Pancreas (tissue), 10 donors: ENCODE measurements around the gene BAHCC1. TPM values are rescaled to one million over a fixed set of nuclear protein-coding genes. Genes with fewer than 3 reads are reported as not detected.

ENCODE experiments used
- ATAC-seq, 4 donors: fragments of 200-7000 bp; cut with Tn5 transposase; one replicate each; pipeline versions ENCODE4 v1.8.0 to v1.9.1; 2020; ENCODE audit warnings: mild to moderate bottlenecking in 4 of 4, moderate library complexity in 4 of 4
- DNase-seq, 6 donors: peaks; one replicate each; pipeline ENCODE4 v3.0.0-alpha.2; 2020
- FAIRE-seq: peaks from 2 replicates; lab custom pipeline; 2012; peaks lifted over from hg19 to GRCh38; lab: Jason Lieb, UNC
- H3K27ac ChIP-seq, 4 donors: fragments of 200-600 bp; sonication (generic); 1 replicate in 3 of 4; 2 replicates in 1 of 4; pipeline versions ENCODE4 v1.5.0 to v1.8.0; 2020
- H3K27me3 ChIP-seq, 4 donors: fragments of 200-600 bp; one replicate each; pipeline ENCODE4 v1.8.0; 2021
- H3K36me3 ChIP-seq, 3 donors: fragments of 200-600 bp; sonication (generic) in 1 of 3; one replicate each; pipeline versions ENCODE4 v1.5.0 to v1.8.0; 2020 to 2021
- H3K4me1 ChIP-seq, 3 donors: fragments of 200-600 bp; one replicate each; pipeline ENCODE4 v1.8.0; 2021
- H3K4me3 ChIP-seq, 4 donors: fragments of 200-600 bp; sonication (generic) in 2 of 4; one replicate each; pipeline versions ENCODE4 v1.5.0 to v1.8.0; 2020 to 2021
- H3K9me3 ChIP-seq, 4 donors: fragments of 200-600 bp; one replicate each; pipeline ENCODE4 v1.8.0; 2021
- CTCF ChIP-seq, 4 donors: fragments of 200-600 bp; sonication (generic) in 3 of 4; IDR thresholded peaks; one replicate each; pipeline versions ENCODE4 v1.5.0 to v1.8.0; 2021; ENCODE audit warnings: antibody characterized with exemption in 4 of 4
- WGBS, 2 donors: extraction: QIAGEN DNeasy Blood & Tissue Kit; methylation state at CpG; one replicate each; pipeline ENCODE4 v1.1.7; 2013; 5-methylcytosine and 5-hydroxymethylcytosine counted together
- intact Hi-C, 3 donors: fragments of 100-400 bp; cut with DNase I; formaldehyde crosslinking; loops; one replicate each; pipeline versions ENCODE4 v1.11.1 to v1.14.2; 2022
- microRNA-seq, 2 donors: library from miRNA; unstranded; fragments of <30 nt; microRNA quantifications; one replicate each; pipeline versions ENCODE4 to v1.1.0, GENCODE V29; 2019 to 2020
- polyA plus RNA-seq, 2 donors: library from polyadenylated mRNA; stranded (reverse); fragments of 200-250 nt; gene quantifications; one replicate each; pipeline ENCODE4 v1.2.3, GENCODE V29; 2013
- total RNA-seq, 6 donors: library from RNA; stranded (reverse); fragmentation: NEBNext Ultra II Directional in 4 of 6; extraction: Animal tissue kit (Norgen Biotek cat#: 25700) in 4 of 6; gene quantifications; one replicate each; pipeline versions ENCODE4 v1.2.1 to v1.2.4, GENCODE V29; 2021 to 2023
- donor health status: healthy with polysubstance abuse.
- donor health status: DM: no; HTN: no; CAD: no; lungs with moderate emphysema.
- donor health status: DM: no; HTN: no; CAD: no.
- donor health status: control.
- donor health status: control.
- donor health status: Bipolar disorder and iron deficiency.
- donor health status: DM: yes; HTN: yes; CAD: no.
- donor health status: DM: no; HTN: no; CAD: no.
- donor health status: DM: no; HTN: no; CAD: no.
- donor health status: DM: yes; HTN: yes; CAD: no.

The BAHCC1 gene
- total and polyA plus RNA-seq, 8 donors = 8.0 to 24.1 (median 10.5) TPM

DNA sequence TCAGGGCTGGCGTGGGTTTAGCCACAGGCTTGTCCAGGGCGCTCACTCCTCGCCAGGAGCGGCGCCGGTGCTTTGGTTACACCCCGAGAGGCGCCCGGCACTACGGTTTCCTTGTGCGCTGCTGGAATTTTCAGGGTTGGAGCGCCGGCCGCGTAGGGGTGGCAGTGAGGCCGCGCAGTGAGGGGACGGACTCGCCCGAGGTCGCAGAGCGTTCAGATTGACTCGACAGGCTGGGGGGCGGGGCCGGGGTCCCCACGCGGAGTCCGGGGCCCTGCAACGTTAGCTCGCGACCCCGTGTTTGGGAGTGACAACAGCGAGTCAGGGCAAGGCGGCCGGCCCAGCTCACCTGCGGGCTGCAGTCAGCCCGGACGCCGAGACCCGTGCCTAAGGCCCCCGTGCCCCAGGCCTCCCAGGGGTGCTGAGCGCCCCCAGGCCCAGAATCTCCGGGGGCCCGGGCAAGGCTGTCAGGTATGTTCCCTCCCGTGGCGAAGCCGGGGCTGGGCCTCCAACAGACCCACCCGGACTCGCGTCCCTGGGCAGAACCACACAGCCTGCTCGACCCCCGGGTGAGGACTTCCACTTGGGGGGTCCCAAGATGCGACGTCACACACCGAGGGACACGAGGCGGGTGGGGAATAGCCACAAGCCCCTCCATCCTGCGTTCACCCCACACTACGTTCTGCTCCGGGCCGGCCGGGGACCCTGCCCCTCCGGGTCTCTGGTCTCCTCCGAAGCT is 118.7 kb downstream of the BAHCC1 start:
- Histone ChIP-seq H3K4me3 (peak overlapping the region; percentile 39 to 97 (median 76)), H3K9me3 (no peaks in the 10 kb centered on the region), H3K36me3 (peaks cover 9 to 21% (median 18%) of the 10 kb centered on the region in 3 donors), H3K27ac (peak overlapping the region; percentile 97 to 100 (median 100)), H3K4me1 (peaks cover 6 to 28% (median 9%) of the 10 kb centered on the region in 3 donors), H3K27me3 (no peaks in the 10 kb centered on the region)
- intact Hi-C loops = no loop called here
- ATAC-seq = peak; percentile 22 to 39 (median 38)
- no peak for TF ChIP-seq CTCF (IDR thresholded peaks at IDR 0.05)
- peak; percentile 59 to 90 (median 78) for DNase-seq
- 1 to 3% methylated on average over 47 to 64 of the region's 64 CpGs for WGBS, 2 donors
- FAIRE-seq = no peak

GRCh38 chr17:81514489-81514738 is 119.2 kb downstream of the BAHCC1 start:
- H3K4me1 ChIP-seq = peaks cover 6 to 24% (median 9%) of the 10 kb centered on the region in 3 donors
- H3K4me3 ChIP-seq = peak overlapping the region; percentile 39 to 97 (median 73)
- ATAC-seq (no peak), FAIRE-seq (no peak), DNase-seq (no peak)
- peaks cover 9 to 21% (median 18%) of the 10 kb centered on the region in 3 donors for H3K36me3 ChIP-seq
- TF ChIP-seq CTCF (IDR thresholded peaks at IDR 0.05) = no peak
- 0 to 1% methylated on average over 11 to 34 of the region's 34 CpGs for WGBS, 2 donors
- H3K27me3 ChIP-seq = no peaks in the 10 kb centered on the region
- H3K27ac ChIP-seq = peak overlapping the region; percentile 97 to 100 (median 100)
- H3K9me3 ChIP-seq = no peaks in the 10 kb centered on the region
- intact Hi-C loops = no loop called here

- 1% methylated on average over 69 to 82 of the region's 82 CpGs for WGBS, 2 donors
- peaks cover 6 to 27% (median 14%) of the 10 kb centered on the region in 3 donors for H3K4me1 ChIP-seq
- DNase-seq (peak; percentile 76 to 91 (median 83)), FAIRE-seq (no peak), ATAC-seq (peak; percentile 15 to 39 (median 28))
- TF ChIP-seq CTCF (IDR thresholded peaks at IDR 0.05) = no peak
- H3K9me3 ChIP-seq = no peaks in the 10 kb centered on the region
- H3K4me3 ChIP-seq = peak overlapping the region; percentile 39 to 97 (median 73)
- peaks cover 9 to 20% (median 18%) of the 10 kb centered on the region in 3 donors for H3K36me3 ChIP-seq
- peak overlapping the region; percentile 97 to 100 (median 100) for H3K27ac ChIP-seq
- intact Hi-C loops = no loop called here
- H3K27me3 ChIP-seq = no peaks in the 10 kb centered on the region
Observed at GRCh38 chr17:81514739-81515529, 119.7 kb downstream of the BAHCC1 start.

DNA sequence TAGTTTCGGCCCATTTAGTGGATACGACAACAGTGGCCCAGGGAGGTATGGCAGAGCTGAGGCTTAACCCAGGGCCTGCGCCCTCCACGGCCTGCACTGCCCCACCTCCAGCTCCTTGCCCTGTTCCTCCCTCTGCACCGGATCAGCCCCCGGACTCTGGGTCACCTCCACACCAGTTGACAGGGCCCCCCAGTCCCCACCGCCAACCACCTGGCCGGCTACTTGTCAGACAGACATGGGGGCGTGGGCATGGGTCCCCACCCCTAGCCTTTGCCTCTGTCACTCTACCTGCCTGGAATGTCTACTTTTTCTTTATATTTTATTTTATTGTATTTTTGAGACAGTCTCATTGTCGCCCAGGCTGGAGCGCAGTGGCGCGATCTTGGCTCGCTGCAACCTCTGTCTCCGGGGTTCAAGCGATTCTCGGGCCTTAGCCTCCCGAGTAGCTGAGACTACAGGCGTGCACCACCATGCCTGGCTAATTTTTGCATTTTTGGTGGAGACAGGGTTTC is 120.3 kb downstream of the BAHCC1 start:
- H3K4me3 ChIP-seq = peak overlapping the region; percentile 39 to 97 (median 73)
- 72 to 73% methylated on average over 19 of the region's 19 CpGs for WGBS, 2 donors
- DNase-seq = peak in 4 of 6 donors; percentile 47 to 85 (median 64)
- H3K27me3 ChIP-seq = no peaks in the 10 kb centered on the region
- H3K27ac ChIP-seq = peak overlapping the region; percentile 97 to 100 (median 100)
- H3K4me1 ChIP-seq = peaks cover 6 to 32% (median 15%) of the 10 kb centered on the region in 3 donors
- H3K9me3 ChIP-seq = no peaks in the 10 kb centered on the region
- no peak for ATAC-seq
- peaks cover 3 to 13% (median 11%) of the 10 kb centered on the region in 3 donors for H3K36me3 ChIP-seq
- no peak for TF ChIP-seq CTCF (IDR thresholded peaks at IDR 0.05)
- intact Hi-C loops = no loop called here
- no peak for FAIRE-seq

Small RNA genes within 50 kb of the gene (microRNA-seq; reads per million reads assigned to microRNA genes)
- gene MIR3186 = 0 to 0.29 reads per million in 2 donors
- 0 reads per million in 2 donors for gene MIR4740

Other genes starting within 250 kb of the BAHCC1 start
- under 1 TPM in 4 of 6 donors, not detected in 2; 0.12 to 0.51 (median 0.27) TPM for gene PVALEF, start 229.9 kb upstream of the BAHCC1 start, total RNA-seq
- gene PVALEF, start 229.9 kb upstream of the BAHCC1 start, polyA plus RNA-seq = under 1 TPM; 0.11 to 0.12 TPM
- 10 to 100 TPM; 24.9 to 49.6 (median 30.1) TPM for gene AATK, start 229.2 kb upstream of the BAHCC1 start, total RNA-seq
- 10 to 100 TPM; 24.3 to 40.1 TPM for gene AATK, start 229.2 kb upstream of the BAHCC1 start, polyA plus RNA-seq
- 1 to 10 TPM; 3.4 to 6.9 (median 4.1) TPM for gene CEP131, start 172.5 kb upstream of the BAHCC1 start, total RNA-seq
- 10 to 100 TPM; 22.5 to 22.8 TPM for gene CEP131, start 172.5 kb upstream of the BAHCC1 start, polyA plus RNA-seq
- 10 to 100 TPM; 13.8 to 30.7 (median 16.1) TPM for gene TEPSIN, start 156.4 kb upstream of the BAHCC1 start, total RNA-seq
- gene TEPSIN, start 156.4 kb upstream of the BAHCC1 start, polyA plus RNA-seq = 10 to 100 TPM; 54.4 to 98.5 TPM
- 10 to 100 TPM; 17.5 to 26.3 (median 20.0) TPM for gene NDUFAF8, start 156.1 kb upstream of the BAHCC1 start, total RNA-seq
- 10 to 100 TPM; 29.2 to 34.1 TPM for gene NDUFAF8, start 156.1 kb upstream of the BAHCC1 start, polyA plus RNA-seq
- 100 to 1,000 TPM in 1 of 6 donors, 10 to 100 TPM in 5; 72.8 to 119 (median 95.7) TPM for gene SLC38A10, start 100.2 kb upstream of the BAHCC1 start, total RNA-seq
- gene SLC38A10, start 100.2 kb upstream of the BAHCC1 start, polyA plus RNA-seq = 100 to 1,000 TPM; 138 to 190 TPM
- gene ACTG1, start 117.3 kb downstream of the BAHCC1 start, total RNA-seq = 1,000 to 10,000 TPM; 1,458 to 2,872 (median 2,024) TPM
- gene ACTG1, start 117.3 kb downstream of the BAHCC1 start, polyA plus RNA-seq = 1,000 to 10,000 TPM in 1 of 2 donors, 100 to 1,000 TPM in 1; 889 to 1,003 TPM
- gene FSCN2, start 132.9 kb downstream of the BAHCC1 start, total RNA-seq = 10 to 100 TPM in 4 of 6 donors, 1 to 10 TPM in 2; 7.9 to 11.9 (median 10.7) TPM
- gene FSCN2, start 132.9 kb downstream of the BAHCC1 start, polyA plus RNA-seq = 10 to 100 TPM in 1 of 2 donors, 1 to 10 TPM in 1; 2.5 to 15.3 TPM
- gene FAAP100, start 156.9 kb downstream of the BAHCC1 start, total RNA-seq = 10 to 100 TPM in 5 of 6 donors, 1 to 10 TPM in 1; 9.4 to 17.5 (median 12.2) TPM
- 10 to 100 TPM; 40.0 to 66.0 TPM for gene FAAP100, start 156.9 kb downstream of the BAHCC1 start, polyA plus RNA-seq
- gene NPLOC4, start 241.7 kb downstream of the BAHCC1 start, total RNA-seq = 10 to 100 TPM; 32.8 to 54.8 (median 36.4) TPM
- gene NPLOC4, start 241.7 kb downstream of the BAHCC1 start, polyA plus RNA-seq = 10 to 100 TPM; 32.5 to 34.8 TPM
- gene TSPAN10, start 241.7 kb downstream of the BAHCC1 start, total RNA-seq = 1 to 10 TPM in 2 of 6 donors, under 1 TPM in 4; 0.24 to 1.5 (median 0.84) TPM
- gene TSPAN10, start 241.7 kb downstream of the BAHCC1 start, polyA plus RNA-seq = 1 to 10 TPM; 2.0 to 2.2 TPM